HG03139 (cell line): ENCODE data around the gene RETREG3.
A peak's percentile ranks its signal among the peaks of the same experiment; 100 is the strongest.

ENCODE experiments used
- ATAC-seq: cut with Tn5 transposase; IDR thresholded peaks from one replicate; pipeline ENCODE4 v1.9.1; 2021; ENCODE audit not compliant: unreplicated experiment

RETREG3 gene

DNA sequence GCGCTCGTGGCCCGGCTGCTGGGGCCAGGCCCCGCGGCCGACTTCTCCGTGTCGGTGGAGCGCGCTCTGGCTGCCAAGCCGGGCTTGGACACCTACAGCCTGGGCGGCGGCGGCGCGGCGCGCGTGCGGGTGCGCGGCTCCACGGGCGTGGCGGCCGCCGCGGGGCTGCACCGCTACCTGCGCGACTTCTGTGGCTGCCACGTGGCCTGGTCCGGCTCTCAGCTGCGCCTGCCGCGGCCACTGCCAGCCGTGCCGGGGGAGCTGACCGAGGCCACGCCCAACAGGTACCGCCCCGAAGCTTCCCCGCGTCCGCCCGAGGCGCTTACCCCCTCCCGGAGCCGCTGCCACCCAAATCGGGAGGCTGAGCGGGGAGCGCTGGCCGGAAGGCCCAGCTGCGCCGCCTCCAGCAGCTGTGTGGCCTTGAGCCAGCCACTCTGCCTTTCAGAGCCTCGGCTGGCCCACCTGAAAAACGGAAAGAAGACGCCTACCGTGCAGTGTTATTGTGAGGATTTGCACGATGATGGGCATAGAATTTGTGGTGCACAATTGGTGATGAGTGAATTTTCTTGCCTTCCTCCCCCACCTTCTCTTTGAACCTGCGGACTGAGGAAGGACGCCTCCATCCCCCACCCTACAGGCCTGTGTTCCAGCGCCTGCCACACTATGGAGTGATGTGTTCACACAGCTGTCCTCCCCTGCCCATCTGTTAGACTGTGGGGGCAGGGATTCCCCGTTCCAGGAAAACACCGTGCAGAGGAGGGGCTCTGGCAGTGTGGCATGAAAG is 72.6 kb downstream of the RETREG3 start:
- peak; percentile 41 for ATAC-seq

DNA sequence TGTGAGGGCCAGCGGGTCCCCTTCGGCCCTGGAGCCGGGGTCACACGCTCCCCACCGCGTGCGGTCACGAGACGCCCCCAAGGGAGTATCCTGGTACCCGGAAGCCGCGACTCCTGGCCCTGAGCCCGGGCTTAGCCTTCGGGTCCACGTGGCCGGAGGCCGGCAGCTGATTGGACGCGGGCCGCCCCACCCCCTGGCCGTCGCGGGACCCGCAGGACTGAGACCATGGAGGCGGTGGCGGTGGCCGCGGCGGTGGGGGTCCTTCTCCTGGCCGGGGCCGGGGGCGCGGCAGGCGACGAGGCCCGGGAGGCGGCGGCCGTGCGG is 73.2 kb downstream of the RETREG3 start, which contains the start of gene NAGLU:
Gene NAGLU, plus strand, starts transcription at position 194 of the 324 bp plus-strand sequence. Its CDS starts 32 bp downstream, at position 226.
- ATAC-seq: peak; percentile 72

DNA sequence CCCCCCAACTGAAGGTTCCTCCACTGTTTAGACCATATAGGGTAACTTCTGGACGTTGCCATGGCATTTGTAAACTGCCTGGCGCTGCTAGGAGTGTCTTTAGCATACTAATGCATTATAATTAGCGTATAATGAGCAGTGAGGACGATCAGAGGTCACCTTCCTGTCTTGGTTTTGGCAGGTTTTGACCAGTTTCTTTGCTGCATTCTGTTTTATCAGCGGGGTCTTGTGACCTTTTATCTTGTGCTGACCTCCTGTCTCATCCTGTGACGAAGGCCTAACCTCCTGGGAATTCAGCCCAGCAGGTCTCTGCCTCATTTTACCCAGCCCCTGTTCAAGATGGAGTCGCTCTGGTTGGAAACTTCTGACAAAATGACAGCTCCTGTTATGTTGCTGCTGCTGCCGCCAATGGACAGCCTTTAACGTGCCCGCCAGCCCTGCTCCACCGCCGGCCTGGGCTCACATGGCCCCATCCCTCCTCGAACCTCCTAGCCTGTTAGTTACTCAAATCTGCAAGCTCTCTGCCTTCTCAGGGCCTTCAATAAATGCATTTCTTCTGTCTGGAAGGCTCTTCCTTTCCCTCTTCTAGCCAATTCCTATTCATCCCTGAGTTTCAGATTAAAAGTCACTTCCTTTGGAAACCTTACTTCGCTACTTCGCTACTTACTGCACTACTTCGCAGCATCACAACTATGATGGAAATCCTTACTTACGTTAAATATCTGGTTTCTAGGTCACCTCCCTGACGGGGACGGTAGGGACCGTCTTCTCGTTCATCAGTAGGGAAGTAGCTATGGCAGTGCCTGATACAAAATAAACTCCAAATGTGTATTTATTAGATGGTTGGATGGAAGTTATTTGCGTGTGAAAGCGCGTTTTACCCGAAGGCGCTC is 73.8 kb downstream of the RETREG3 start:
- ATAC-seq: no peak

DNA sequence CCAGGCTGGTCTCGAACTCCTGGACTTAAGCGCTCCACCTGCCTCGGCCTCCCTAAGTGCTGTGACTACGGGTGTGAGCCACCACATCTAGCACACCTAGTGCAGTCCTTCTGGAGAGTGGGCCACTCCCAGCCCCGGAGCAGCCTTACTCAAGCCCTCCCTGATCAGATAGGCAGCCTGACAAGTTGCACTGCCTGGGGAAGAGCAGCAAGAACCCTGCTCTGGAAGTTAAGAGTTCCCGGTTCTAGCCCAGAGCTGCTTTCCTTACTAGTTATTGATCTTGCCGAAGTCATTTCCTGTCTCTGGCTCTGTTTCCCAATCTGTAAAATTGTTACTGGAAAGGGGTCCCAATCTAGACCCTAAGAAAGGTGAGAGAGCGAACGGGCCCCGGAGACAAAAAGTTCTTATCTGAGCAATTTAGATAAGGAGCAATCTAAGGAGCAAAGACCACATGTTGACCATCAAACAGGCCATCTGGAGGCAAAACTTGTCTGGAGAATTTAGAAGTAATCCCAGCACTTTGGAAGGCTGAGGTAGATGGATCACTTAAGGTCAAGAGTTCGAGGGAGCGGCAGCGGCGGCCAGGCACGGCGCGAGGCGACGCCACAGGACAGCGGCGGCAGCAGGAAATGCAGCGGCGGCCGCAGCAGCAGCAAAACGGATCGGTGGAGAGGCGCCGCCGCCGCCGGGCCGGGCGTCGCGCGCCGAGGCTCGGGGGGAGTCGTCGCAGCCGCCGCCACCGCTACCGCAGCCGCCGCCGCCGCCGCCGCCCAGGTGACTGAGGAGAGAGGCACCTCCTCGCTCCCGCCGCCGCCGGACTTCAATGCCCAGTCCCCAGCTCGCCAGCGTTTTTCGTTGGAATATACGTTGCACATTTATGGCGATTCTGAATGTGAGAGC is 77.5 kb downstream of the RETREG3 start:
- no peak for ATAC-seq

DNA sequence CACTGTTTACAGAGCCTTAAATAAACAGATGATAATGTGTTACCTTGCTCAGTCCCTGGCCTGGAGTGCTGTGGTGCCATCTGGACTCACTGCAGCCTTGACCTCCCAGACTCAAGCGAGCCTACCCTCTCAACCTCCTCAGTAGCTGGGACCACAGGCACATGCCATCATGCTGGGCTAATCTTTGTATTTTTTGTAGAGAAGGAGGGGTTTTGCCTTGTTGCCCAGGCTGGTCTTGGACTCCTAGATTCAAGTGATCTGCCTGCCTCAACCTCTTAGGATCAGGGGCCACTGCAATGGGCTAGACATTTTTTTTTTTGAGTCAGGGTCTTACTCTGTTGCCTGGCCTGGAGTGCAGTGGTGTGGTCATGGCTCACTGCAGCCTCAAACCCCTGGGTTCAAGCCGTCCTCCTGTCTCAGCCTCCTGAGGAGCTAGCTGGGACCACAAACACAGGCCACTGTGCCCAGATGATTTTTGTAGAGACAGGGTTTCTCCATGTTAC is 78.2 kb downstream of the RETREG3 start:
- no peak for ATAC-seq
